Endodermal cell (in vitro differentiated cells): ENCODE data around the gene ART1. TPM values are rescaled to one million over a fixed set of nuclear protein-coding genes. Genes with fewer than 3 reads are reported as not detected.

Source experiments
- DNase-seq: peaks from one replicate; pipeline ENCODE4 v3.0.0-alpha.2; 2017
- H3K27ac ChIP-seq: 2 replicates; pipeline ENCODE4 v1.5.1; 2013; ENCODE audit warnings: mild to moderate bottlenecking, low read depth, low read length, moderate library complexity
- H3K27me3 ChIP-seq: 2 replicates; pipeline ENCODE4 v1.6.1; 2013; ENCODE audit warnings: mild to moderate bottlenecking, low read length, moderate library complexity; ENCODE audit not compliant: insufficient read depth, control insufficient read depth, poor library complexity, severe bottlenecking
- H3K36me3 ChIP-seq: 2 replicates; pipeline ENCODE4 v1.7.0; 2013; ENCODE audit warnings: mild to moderate bottlenecking, low read length, moderate library complexity; ENCODE audit not compliant: control insufficient read depth, insufficient read depth
- H3K4me1 ChIP-seq: one replicate; pipeline ENCODE4 v1.7.0; 2013; ENCODE audit warnings: low read length; ENCODE audit not compliant: control insufficient read depth, insufficient read depth
- H3K4me3 ChIP-seq: 2 replicates; pipeline ENCODE4 v1.5.1; 2013; ENCODE audit warnings: mild to moderate bottlenecking, low read length, moderate library complexity
- H3K9ac ChIP-seq: 2 replicates; pipeline ENCODE4 v1.6.1; 2013; ENCODE audit warnings: mild to moderate bottlenecking, low read length, moderate library complexity; ENCODE audit not compliant: poor library complexity, severe bottlenecking; ENCODE audit errors: extremely low read depth
- H3K9me3 ChIP-seq: 2 replicates; pipeline ENCODE4 v1.6.1; 2013; ENCODE audit warnings: mild to moderate bottlenecking, low read length, moderate library complexity; ENCODE audit not compliant: control insufficient read depth
- H3K27ac Mint-ChIP-seq: 2 replicates; pipeline ENCODE4 v1.8.0; 2020; ENCODE audit warnings: mixed read lengths
- H3K27me3 Mint-ChIP-seq: 2 replicates; pipeline ENCODE4 v1.8.0; 2021; ENCODE audit warnings: mild to moderate bottlenecking, mixed read lengths; ENCODE audit not compliant: insufficient read depth
- H3K36me3 Mint-ChIP-seq: 2 replicates; pipeline ENCODE4 v1.8.0; 2020; ENCODE audit warnings: low read depth, mixed read lengths
- H3K4me1 Mint-ChIP-seq: 2 replicates; pipeline ENCODE4 v1.8.0; 2020; ENCODE audit warnings: mixed read lengths
- H3K4me3 Mint-ChIP-seq: 2 replicates; pipeline ENCODE4 v1.8.0; 2020; ENCODE audit warnings: mild to moderate bottlenecking, moderate library complexity, mixed read lengths
- H3K9me3 Mint-ChIP-seq: 2 replicates; pipeline ENCODE4 v1.8.0; 2020; ENCODE audit warnings: mild to moderate bottlenecking, mixed read lengths
- CTCF ChIP-seq: fragments of 200-600 bp; sonication (generic); conservative IDR thresholded peaks from 2 replicates; pipeline ENCODE4 v1.5.0; 2021; ENCODE audit warnings: antibody characterized with exemption, mild to moderate bottlenecking
- WGBS, 2 experiments: methylation state at CpG; one replicate each; pipeline versions ENCODE4 v1.1.5 to v1.1.7; 2013; ENCODE audit warnings: missing lambda C conversion rate in 2 of 2, mixed read lengths in 1 of 2; ENCODE audit not compliant: insufficient coverage in 1 of 2, insufficient read length in 1 of 2; 5-methylcytosine and 5-hydroxymethylcytosine counted together
- total RNA-seq, 2 donors: library from RNA; stranded (reverse); fragmentation: NEBNext Ultra II Directional in 1 of 2; extraction: Animal tissue kit (Norgen Biotek cat#: 25700) in 1 of 2; gene quantifications; 2 replicates in 1 of 2; 3 replicates in 1 of 2; pipeline ENCODE4 v1.2.1, GENCODE V29; 2021

ART1 gene
- total RNA-seq, 2 donors from 2014 or later, result not detected

GRCh38 chr11:3610846-3611245 is 34.1 kb upstream of the ART1 start:
- peaks cover 4% of the 10 kb centered on the region for H3K9me3 Mint-ChIP-seq
- peaks cover 29% of the 10 kb centered on the region for H3K27me3 Mint-ChIP-seq
- Histone ChIP-seq H3K27me3 (peaks cover 6% of the 10 kb centered on the region), H3K9me3 (peaks cover 8% of the 10 kb centered on the region), H3K4me3 (no peak overlapping the region), H3K4me1 (no peaks in the 10 kb centered on the region), H3K36me3 (no peaks in the 10 kb centered on the region), H3K27ac (peak overlapping the region; percentile 17), H3K9ac (no peak overlapping the region)
- H3K36me3 Mint-ChIP-seq, result no peaks in the 10 kb centered on the region
- WGBS, 2 experiments, result 77 to 95% methylated on average over 4 of the region's 4 CpGs
- no peak overlapping the region for H3K4me3 Mint-ChIP-seq
- no peak overlapping the region for H3K27ac Mint-ChIP-seq
- H3K4me1 Mint-ChIP-seq, result peaks cover 18% of the 10 kb centered on the region
- no peak for TF ChIP-seq CTCF
- DNase-seq, result no peak

GRCh38 chr11:3611976-3612678 is 32.8 kb upstream of the ART1 start:
- Histone ChIP-seq H3K27me3 (peaks cover 8% of the 10 kb centered on the region), H3K27ac (no peak overlapping the region), H3K4me1 (no peaks in the 10 kb centered on the region), H3K4me3 (no peak overlapping the region), H3K9me3 (peaks cover 8% of the 10 kb centered on the region), H3K36me3 (no peaks in the 10 kb centered on the region), H3K9ac (no peak overlapping the region)
- Mint-ChIP-seq H3K9me3 (peaks cover 4% of the 10 kb centered on the region), H3K36me3 (no peaks in the 10 kb centered on the region), H3K4me3 (no peak overlapping the region), H3K27ac (no peak overlapping the region), H3K4me1 (peaks cover 18% of the 10 kb centered on the region), H3K27me3 (peaks cover 42% of the 10 kb centered on the region)
- 75 to 82% methylated on average over 2 to 3 of the region's 3 CpGs for WGBS, 2 experiments
- DNase-seq, result no peak
- TF ChIP-seq CTCF, result no peak

- no peaks in the 10 kb centered on the region for H3K36me3 ChIP-seq
- peaks cover 18% of the 10 kb centered on the region for H3K4me1 Mint-ChIP-seq
- H3K4me1 ChIP-seq, result no peaks in the 10 kb centered on the region
- H3K4me3 Mint-ChIP-seq, result peak overlapping the region; percentile 18
- H3K9me3 ChIP-seq, result peaks cover 8% of the 10 kb centered on the region
- H3K27me3 ChIP-seq, result peaks cover 8% of the 10 kb centered on the region
- H3K4me3 ChIP-seq, result no peak overlapping the region
- no peak for TF ChIP-seq CTCF
- H3K27ac ChIP-seq, result no peak overlapping the region
- no peak overlapping the region for H3K9ac ChIP-seq
- peaks cover 4% of the 10 kb centered on the region for H3K9me3 Mint-ChIP-seq
- H3K27me3 Mint-ChIP-seq, result peaks cover 55% of the 10 kb centered on the region
- DNase-seq, result peak; percentile 58
- H3K36me3 Mint-ChIP-seq, result no peaks in the 10 kb centered on the region
- 77 to 80% methylated on average over 10 of the region's 10 CpGs for WGBS, 2 experiments
- peak overlapping the region; percentile 40 for H3K27ac Mint-ChIP-seq
Measured at GRCh38 chr11:3613998-3614741, 30.8 kb upstream of the ART1 start.
